ENCODE results near the gene PLEKHA8.

The PLEKHA8 gene

DNA sequence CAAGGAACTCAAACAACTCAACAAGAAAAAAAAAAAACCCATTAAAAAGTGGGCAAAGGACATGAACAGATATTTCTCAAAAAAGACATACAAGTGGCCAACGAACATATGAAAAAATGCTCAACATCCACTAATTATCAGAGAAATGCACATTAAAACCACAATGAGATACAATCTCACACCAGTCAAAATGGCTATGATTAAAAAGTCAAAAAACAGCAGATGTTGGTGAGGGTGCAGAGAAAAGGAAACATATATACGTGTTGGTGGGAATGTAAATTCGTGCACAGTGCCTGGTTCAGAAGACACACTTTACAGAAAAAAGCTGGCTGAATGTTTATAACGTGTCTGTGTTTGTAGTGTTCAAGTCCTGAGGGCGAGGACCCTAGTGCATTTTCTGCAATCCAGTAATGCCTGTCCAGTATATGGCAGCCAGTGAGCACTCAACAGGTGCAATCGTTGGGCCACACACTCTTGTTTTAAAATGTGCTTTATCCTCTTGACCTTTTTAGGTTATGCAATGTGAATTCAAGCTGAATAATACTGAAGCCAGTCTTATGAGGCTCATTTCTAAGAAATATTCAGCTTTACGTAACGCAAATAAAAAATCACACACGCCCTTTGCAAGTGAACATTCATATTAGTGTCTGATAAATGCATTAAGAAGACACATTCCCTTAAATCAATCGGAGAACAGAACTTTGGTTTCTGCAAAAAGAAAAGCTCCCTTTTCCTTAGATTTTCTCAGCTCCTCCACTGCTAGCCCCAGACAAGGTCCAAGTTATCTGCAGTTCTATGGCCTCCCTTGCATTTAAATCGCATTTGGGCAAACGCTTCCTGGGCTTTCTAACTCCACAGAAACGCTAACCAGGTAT is 105.8 kb downstream of the PLEKHA8 start:
- Histone ChIP-seq H3K4me1 (ENCODE audit: control insufficient read depth, insufficient read depth, low read length, unreplicated experiment) (peaks cover 3% of the 10 kb centered on the region), H3K79me2 (ENCODE audit: control insufficient read depth, insufficient read depth, low read length, unreplicated experiment) (peaks cover 7% of the 10 kb centered on the region), H3K27me3 (ENCODE audit: insufficient read depth, low read length) (no peaks in the 10 kb centered on the region), H2AFZ (ENCODE audit: low read length, unreplicated experiment) (peak overlapping the region; percentile 70), H3K27ac (ENCODE audit: low read depth, low read length) (no peak overlapping the region), H3K4me3 (ENCODE audit: low read depth, low read length) (peak overlapping the region; percentile 80), H3K36me3 (ENCODE audit: insufficient read depth, low read length) (no peaks in the 10 kb centered on the region)

GRCh38 chr7:30134611-30135300 is 106.5 kb downstream of the PLEKHA8 start, which contains the start of gene MTURN:
Gene MTURN (plus strand): TSS chr7:30134986. CDS start chr7:30135137, 151 bp downstream.
- Histone ChIP-seq H2AFZ (ENCODE audit: low read length, unreplicated experiment) (peak within 1 kb of the TSS; percentile 92), H3K27ac (ENCODE audit: low read depth, low read length) (peak within 1 kb of the TSS; percentile 65; the same call in 1 of the 2 replicates), H3K4me3 (ENCODE audit: low read depth, low read length) (peak within 1 kb of the TSS; percentile 80), H3K27me3 (ENCODE audit: insufficient read depth, low read length) (no peaks in the 10 kb centered on the region), H3K4me1 (ENCODE audit: control insufficient read depth, insufficient read depth, low read length, unreplicated experiment) (peaks cover 3% of the 10 kb centered on the region), H3K79me2 (ENCODE audit: control insufficient read depth, insufficient read depth, low read length, unreplicated experiment) (peaks cover 7% of the 10 kb centered on the region), H3K36me3 (ENCODE audit: insufficient read depth, low read length) (no peaks in the 10 kb centered on the region)

DNA sequence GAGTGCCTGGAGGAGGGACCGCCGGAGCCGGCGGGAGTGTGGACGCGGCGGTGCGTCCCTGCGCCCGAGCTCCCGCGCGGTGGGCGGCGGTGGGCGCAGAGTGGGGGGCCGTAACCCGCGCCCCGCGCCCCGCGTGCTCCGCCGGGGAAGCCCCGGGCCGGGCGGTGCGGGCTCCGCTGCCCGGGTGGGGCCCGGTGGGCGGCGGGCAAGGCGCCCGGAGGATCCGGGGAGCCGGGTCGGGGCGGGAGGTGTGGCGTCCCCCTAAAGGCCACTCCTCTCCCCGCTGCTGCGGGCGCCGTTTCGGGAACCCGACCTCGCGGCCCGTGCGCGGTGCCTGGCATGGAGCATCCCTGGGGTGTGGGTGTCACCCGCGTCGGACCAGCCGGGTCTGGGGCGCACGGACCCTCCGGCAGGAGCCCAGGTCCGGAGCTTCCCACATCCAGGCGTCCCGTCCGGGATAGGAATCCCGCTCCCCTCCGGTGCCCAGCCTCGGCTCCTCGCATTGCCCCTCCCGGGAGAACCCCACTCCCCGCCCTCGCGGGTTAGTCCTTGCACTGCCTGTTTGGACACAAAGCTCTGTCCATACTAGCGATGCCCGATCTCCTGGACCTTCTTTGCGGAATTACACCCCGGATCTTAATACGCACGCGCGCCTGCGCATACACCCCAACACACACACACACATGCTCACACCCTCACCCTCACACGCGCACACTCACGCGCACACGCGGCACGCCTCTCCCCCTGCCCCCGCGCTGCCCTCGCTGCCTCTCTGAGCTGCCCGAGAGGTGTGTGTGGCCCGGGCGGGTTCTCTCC is 107.3 kb downstream of the PLEKHA8 start:
- no peaks in the 10 kb centered on the region for H3K36me3 ChIP-seq (ENCODE audit: insufficient read depth, low read length)
- H3K4me3 ChIP-seq (ENCODE audit: low read depth, low read length) = peak overlapping the region; percentile 80
- H3K79me2 ChIP-seq (ENCODE audit: control insufficient read depth, insufficient read depth, low read length, unreplicated experiment) = peaks cover 8% of the 10 kb centered on the region
- H3K27me3 ChIP-seq (ENCODE audit: insufficient read depth, low read length) = no peaks in the 10 kb centered on the region
- peak overlapping the region; percentile 92 for H2AFZ ChIP-seq (ENCODE audit: low read length, unreplicated experiment)
- H3K27ac ChIP-seq (ENCODE audit: low read depth, low read length) = peak overlapping the region; percentile 65; the same call in 1 of the 2 replicates
- peaks cover 3% of the 10 kb centered on the region for H3K4me1 ChIP-seq (ENCODE audit: control insufficient read depth, insufficient read depth, low read length, unreplicated experiment)

GRCh38 chr7:30136117-30136731 is 108.0 kb downstream of the PLEKHA8 start:
- Histone ChIP-seq H2AFZ (ENCODE audit: low read length, unreplicated experiment) (peak overlapping the region; percentile 92), H3K27me3 (ENCODE audit: insufficient read depth, low read length) (no peaks in the 10 kb centered on the region), H3K36me3 (ENCODE audit: insufficient read depth, low read length) (no peaks in the 10 kb centered on the region), H3K4me3 (ENCODE audit: low read depth, low read length) (peak overlapping the region; percentile 80), H3K4me1 (ENCODE audit: control insufficient read depth, insufficient read depth, low read length, unreplicated experiment) (peaks cover 3% of the 10 kb centered on the region), H3K79me2 (ENCODE audit: control insufficient read depth, insufficient read depth, low read length, unreplicated experiment) (peaks cover 11% of the 10 kb centered on the region), H3K27ac (ENCODE audit: low read depth, low read length) (0 out of 2 replicates have a peak overlapping the region, but pooled peaks have one; percentile 7)

- Histone ChIP-seq H3K27me3 (ENCODE audit: insufficient read depth, low read length) (no peaks in the 10 kb centered on the region), H2AFZ (ENCODE audit: low read length, unreplicated experiment) (no peak overlapping the region), H3K27ac (ENCODE audit: low read depth, low read length) (no peak overlapping the region), H3K4me1 (ENCODE audit: control insufficient read depth, insufficient read depth, low read length, unreplicated experiment) (peaks cover 6% of the 10 kb centered on the region), H3K36me3 (ENCODE audit: insufficient read depth, low read length) (no peaks in the 10 kb centered on the region), H3K79me2 (ENCODE audit: control insufficient read depth, insufficient read depth, low read length, unreplicated experiment) (peaks cover 11% of the 10 kb centered on the region), H3K4me3 (ENCODE audit: low read depth, low read length) (peak overlapping the region; percentile 80)
These were observed 108.7 kb downstream of the PLEKHA8 start for GRCh38 chr7:30136743-30137485.

DNA sequence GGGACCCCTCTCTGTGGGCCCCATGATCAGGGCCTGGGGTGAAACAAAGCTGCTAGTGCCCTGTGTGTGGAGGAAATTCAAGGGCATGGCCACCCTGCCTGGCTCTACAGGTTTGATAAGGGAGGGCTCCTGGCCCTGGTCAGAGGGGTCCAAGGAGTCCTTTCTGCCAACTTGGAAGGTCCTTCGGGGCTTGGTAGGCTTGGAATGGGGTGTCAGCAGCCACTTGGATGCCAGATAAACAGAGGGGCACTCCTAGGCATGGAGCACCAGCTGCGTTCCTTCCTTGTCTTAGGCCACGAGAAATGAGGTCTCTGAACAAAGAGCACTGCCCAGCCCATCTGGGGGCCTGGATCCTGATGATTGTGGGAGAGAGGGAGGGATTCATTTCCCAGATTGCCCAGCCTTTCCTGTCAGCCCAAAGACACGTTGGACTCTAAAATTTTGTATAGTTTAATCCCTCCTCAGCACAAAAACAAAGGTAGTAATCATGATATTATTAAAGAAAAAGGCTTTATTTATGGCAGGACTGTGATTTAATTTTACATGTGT is 111.7 kb downstream of the PLEKHA8 start:
- no peak overlapping the region for H3K27ac ChIP-seq (ENCODE audit: low read depth, low read length)
- H3K27me3 ChIP-seq (ENCODE audit: insufficient read depth, low read length) = no peaks in the 10 kb centered on the region
- no peak overlapping the region for H2AFZ ChIP-seq (ENCODE audit: low read length, unreplicated experiment)
- H3K4me3 ChIP-seq (ENCODE audit: low read depth, low read length) = no peak overlapping the region
- peaks cover 27% of the 10 kb centered on the region for H3K4me1 ChIP-seq (ENCODE audit: control insufficient read depth, insufficient read depth, low read length, unreplicated experiment)
- peaks cover 11% of the 10 kb centered on the region for H3K79me2 ChIP-seq (ENCODE audit: control insufficient read depth, insufficient read depth, low read length, unreplicated experiment)
- no peaks in the 10 kb centered on the region for H3K36me3 ChIP-seq (ENCODE audit: insufficient read depth, low read length)

DNA sequence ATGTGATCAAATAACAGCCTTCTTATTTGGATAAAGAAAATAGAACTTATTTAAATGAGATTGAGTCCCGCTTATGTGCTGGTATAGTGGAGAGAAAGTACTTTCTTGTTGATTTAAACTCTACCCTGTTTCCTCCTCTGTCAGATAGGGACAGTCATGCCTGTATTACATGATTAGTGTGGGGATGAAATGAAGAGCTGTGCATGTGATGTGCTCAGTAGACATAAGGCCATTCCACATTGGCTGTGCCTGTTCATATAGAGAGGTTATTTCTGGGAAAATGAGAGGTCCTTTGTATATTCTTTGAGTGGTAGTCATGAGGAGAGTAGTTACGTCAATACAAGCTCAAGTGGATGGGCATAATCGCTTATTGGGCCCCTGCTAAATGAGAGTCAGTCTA is 112.2 kb downstream of the PLEKHA8 start:
- Histone ChIP-seq H3K79me2 (ENCODE audit: control insufficient read depth, insufficient read depth, low read length, unreplicated experiment) (peaks cover 11% of the 10 kb centered on the region), H3K4me3 (ENCODE audit: low read depth, low read length) (no peak overlapping the region), H3K4me1 (ENCODE audit: control insufficient read depth, insufficient read depth, low read length, unreplicated experiment) (peaks cover 27% of the 10 kb centered on the region), H3K27me3 (ENCODE audit: insufficient read depth, low read length) (no peaks in the 10 kb centered on the region), H3K36me3 (ENCODE audit: insufficient read depth, low read length) (no peaks in the 10 kb centered on the region), H3K27ac (ENCODE audit: low read depth, low read length) (no peak overlapping the region), H2AFZ (ENCODE audit: low read length, unreplicated experiment) (no peak overlapping the region)

DNA sequence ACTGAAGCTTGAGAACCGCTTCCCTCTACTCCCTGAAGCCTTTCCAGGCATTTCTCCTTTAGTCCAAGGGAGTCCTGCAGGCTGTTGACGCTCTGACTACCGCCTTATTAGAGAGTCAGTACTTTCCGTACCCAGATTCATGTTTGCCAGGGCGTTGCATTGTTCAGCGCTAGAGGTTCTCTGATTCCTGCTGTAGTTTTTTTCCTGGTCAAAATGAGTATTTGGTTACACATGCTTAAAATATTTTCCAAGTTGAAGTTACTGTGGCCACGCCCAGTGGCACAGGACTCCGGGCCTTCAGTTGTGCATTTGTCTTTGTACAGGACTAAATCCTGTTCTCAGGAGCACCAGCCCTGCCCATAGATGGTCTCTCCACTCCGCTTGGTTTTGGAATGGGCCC is 114.5 kb downstream of the PLEKHA8 start:
- Histone ChIP-seq H3K4me1 (ENCODE audit: control insufficient read depth, insufficient read depth, low read length, unreplicated experiment) (peaks cover 27% of the 10 kb centered on the region), H2AFZ (ENCODE audit: low read length, unreplicated experiment) (peak overlapping the region; percentile 69), H3K4me3 (ENCODE audit: low read depth, low read length) (peak overlapping the region; percentile 9; the same call in 1 of the 2 replicates), H3K27ac (ENCODE audit: low read depth, low read length) (peak overlapping the region; percentile 21), H3K27me3 (ENCODE audit: insufficient read depth, low read length) (no peaks in the 10 kb centered on the region), H3K36me3 (ENCODE audit: insufficient read depth, low read length) (no peaks in the 10 kb centered on the region), H3K79me2 (ENCODE audit: control insufficient read depth, insufficient read depth, low read length, unreplicated experiment) (peaks cover 5% of the 10 kb centered on the region)

GRCh38 chr7:30143748-30144251 is 115.6 kb downstream of the PLEKHA8 start:
- Histone ChIP-seq H3K36me3 (ENCODE audit: insufficient read depth, low read length) (no peaks in the 10 kb centered on the region), H3K4me3 (ENCODE audit: low read depth, low read length) (no peak overlapping the region), H3K79me2 (ENCODE audit: control insufficient read depth, insufficient read depth, low read length, unreplicated experiment) (peaks cover 5% of the 10 kb centered on the region), H3K27ac (ENCODE audit: low read depth, low read length) (no peak overlapping the region), H2AFZ (ENCODE audit: low read length, unreplicated experiment) (no peak overlapping the region), H3K27me3 (ENCODE audit: insufficient read depth, low read length) (no peaks in the 10 kb centered on the region), H3K4me1 (ENCODE audit: control insufficient read depth, insufficient read depth, low read length, unreplicated experiment) (peaks cover 27% of the 10 kb centered on the region)

All from ACC112 (cell line).